ENCODE data around the gene GALNT13.

The GALNT13 gene

DNA sequence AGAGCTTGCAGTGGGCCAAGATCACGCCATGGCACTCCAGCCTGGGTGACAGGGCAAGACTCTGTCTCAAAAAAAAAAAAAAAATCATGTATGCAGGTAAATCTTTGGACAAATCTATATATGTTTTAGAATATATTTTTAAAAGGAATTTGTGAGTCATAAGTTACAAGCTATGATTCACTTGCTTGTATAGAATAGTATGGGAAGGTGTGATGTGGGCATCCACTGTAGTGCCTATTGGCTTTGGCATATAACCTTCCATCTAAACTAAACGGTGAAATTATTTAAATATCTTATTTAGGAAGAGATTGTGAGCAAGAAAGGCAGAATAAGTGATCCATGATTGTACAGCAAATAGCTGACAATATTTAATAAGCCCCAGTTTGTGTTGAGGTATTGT, 261.1 kb downstream of the GALNT13 start:
- DNase-seq: no peak

DNA sequence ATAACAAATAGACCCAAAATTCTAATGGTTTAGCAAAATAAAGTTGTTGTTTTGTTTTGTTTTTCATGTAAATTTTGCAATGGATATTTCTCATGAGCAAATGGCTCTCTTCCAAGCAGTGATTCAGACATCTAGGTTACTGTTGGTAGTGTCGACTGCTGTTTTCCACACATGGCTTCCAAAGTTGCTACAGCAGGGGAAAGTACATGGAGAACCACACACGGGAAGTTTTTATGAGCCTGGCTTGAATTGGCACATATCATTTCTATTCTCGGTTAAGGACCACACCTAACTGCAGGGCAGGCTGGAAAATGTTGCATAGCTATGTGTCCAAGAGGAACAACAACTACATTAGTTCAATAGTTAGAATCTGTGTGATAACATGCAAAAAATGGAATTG, 262.1 kb downstream of the GALNT13 start:
- DNase-seq: no peak

DNA sequence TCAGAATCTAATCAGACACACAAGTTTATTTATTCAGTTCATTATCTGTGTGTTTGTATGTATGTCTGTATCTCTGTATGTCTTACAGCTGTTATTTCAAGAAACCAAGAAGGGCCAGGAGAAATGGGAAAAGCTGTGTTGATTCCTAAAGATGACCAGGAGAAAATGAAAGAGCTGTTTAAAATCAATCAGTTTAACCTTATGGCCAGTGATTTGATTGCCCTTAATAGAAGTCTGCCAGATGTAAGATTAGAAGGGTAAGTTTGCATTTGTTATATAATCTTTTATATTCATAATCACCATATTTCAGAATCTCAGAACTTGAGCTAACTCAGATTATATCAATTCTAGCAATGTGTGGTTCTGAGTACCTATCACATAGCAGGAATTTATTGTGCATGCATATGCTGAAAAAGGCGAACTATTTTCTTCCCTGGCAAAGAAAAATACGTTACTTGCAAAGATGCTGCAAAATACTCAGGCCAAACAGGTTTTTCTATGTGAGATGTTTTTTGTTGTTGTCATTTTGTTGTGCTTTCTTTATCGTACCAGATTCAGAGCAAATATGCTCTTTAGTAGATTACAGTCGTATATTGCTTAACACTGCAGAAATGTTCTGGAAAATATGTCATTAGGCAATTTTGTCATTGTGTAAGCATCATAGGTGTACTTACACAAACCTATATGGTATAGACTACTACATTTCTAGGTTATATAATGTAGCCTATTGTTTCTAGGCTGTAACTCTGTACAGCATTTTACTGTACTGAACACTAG, 268.7 kb downstream of the GALNT13 start:
- no peak for DNase-seq

DNA sequence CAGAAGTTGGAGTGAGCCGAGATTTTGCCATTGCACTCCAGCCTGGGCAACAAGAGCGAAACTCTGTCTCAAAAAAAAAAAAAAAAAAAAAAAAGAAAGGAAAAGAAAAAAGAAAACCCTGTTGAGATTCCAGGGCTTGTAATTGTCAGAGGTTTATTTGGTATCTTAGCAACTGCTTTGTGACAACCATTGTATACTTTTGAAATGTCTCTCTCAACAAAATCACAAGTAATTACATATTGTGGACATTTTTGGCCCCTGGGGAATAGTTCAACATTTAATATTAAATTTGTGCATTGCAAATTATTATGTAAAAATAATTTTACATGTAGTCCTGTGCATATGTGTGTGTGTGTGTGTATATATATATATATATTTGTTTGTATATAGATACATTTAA, 270.8 kb downstream of the GALNT13 start:
- DNase-seq: no peak

DNA sequence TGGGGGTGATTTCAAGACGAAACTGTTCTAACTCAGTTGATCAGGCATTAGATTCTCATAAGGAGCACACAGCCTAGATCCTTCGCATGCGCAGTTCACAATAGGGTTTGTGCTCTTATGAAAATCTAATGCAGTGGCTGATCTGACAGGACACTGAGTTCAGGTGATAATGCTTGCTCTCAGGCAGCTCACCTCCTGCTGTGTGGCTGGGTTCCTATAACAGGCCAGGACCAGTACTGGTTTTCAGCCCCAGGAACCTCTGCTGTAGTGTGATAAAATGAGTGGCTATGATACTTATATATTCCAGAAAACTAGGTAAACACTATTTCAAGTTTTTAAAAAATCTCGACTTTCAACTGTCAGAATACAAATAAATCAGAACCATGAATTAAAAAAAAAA, 271.4 kb downstream of the GALNT13 start:
- no peak for DNase-seq

DNA sequence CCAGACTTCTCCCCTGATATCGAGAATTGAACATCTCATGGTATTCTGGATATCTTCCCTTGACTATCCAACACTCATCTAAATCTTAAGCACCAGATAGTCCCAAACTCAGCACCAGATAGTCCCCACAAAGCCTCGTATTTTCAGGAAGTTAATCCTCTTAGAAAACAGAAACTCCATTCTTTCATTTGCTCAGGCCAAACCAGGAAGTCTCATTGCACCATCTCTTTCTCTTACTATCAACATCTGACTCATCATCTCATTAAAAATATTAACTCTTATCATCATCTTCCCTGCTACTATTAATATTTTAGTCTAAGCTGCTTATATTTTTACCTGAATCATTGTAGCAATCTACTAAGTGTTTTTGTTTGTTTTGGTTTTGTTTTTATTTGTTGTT, 286.4 kb downstream of the GALNT13 start:
- no peak for DNase-seq

DNA sequence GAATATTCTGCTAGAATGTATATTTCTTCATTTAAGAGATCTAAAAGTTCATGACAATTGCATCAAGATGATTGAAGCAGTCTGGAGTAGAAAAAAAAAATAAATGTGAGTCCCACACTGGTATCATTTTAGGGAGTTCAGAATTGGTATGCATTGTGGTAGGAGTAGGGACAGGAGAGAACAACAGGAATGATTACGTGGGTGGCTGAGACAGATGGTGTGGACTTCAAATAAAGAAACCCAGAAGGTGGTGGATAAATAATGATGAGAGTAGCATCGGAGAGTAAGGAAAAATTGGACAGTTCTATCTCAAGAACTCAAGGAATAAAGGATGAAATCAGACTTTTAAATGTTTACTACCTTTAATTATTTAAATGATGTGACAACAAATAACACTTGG, 289.6 kb downstream of the GALNT13 start:
- no peak for DNase-seq

DNA sequence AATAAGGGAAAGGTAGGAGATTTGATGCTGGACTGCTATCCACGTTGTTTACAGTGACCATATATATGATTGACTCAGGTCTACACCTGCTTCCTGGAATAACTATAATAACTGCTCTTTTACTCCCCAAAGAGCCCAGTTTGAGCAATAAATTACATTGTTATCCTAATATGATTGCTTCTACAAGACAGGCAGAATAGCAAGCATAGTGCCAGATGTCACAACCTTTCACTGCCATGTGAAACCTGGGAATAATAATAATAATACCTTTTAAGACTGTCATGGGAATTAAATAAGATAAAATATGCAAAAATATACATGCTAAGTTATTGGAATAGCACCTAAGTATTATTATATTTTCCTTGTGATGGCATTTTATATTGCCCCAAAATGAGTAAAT, 298.7 kb downstream of the GALNT13 start:
- no peak for DNase-seq

DNA sequence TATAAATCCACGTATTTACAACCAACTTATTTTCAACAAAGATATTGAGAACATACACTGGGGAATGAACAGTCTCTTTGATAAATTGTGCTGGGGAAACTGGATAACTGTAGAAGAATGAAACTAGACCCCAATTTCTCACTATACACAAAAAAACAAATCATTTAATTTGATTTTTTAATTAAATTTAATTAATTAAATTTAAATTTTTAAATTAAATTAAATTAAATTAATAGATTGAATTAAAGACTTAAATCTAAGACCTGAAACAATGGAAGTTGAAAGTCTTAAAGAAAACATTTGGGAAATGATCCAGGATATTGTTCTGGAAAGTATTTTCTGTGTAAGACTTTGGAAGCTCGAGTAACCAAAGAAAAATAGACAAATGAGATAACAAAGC, 301.4 kb downstream of the GALNT13 start:
- no peak for DNase-seq

DNA sequence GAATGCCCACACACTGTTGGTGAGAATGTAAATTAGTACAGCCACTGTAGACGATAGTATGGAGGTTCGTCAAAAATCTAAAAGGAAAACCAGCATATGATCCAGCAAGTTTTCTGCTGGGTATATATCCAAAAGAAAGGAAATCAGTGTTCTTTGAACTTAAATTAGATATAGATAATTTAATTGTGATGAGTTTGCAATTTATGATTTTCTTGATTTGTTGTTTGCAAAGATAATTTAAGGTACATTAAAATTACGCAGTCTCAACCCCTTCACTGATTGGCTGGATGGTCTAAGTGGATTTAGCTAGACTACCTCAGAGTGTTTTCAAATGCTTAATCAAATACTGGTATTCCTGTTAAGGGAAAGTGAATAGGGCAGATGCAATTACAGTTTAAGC, 302.2 kb downstream of the GALNT13 start:
- DNase-seq: no peak

DNA sequence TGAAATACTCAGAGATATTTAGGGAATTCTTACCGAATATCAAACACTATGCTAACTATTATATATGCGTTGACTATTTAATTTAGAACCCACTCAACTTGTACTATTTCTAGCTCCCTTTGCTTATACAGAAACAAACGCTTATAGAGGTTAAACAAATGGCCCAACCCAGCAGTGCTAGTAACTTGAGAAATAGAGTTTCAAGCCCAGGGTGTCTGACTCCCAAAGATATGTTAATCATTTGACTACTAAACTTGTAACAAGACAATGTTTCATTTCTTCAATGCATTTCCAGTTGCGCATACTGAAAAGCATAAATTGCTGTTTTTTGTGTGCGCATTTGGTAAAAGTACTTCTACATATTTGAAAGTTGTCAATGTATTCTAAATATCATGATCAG, 310.3 kb downstream of the GALNT13 start:
- DNase-seq: no peak

DNA sequence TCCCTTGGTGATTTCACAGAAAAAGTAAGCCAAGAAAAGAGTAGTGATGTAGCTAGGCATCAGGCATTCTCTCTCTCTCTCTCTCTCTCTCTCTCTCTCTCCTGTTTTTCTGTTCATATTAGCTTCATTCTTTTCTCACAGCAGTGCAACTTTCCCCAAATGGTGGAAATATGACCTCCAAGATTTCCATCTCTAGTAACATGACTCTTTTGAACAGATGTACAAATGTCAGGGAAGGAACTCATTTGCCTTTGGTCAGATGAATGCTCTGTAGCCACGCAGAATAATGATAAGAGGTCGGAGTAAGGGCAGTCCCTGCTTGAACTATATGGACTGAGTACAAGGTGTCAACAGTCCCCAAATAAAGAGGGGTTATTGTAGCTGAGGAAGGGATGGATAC, 316.2 kb downstream of the GALNT13 start:
- DNase-seq: no peak

DNA sequence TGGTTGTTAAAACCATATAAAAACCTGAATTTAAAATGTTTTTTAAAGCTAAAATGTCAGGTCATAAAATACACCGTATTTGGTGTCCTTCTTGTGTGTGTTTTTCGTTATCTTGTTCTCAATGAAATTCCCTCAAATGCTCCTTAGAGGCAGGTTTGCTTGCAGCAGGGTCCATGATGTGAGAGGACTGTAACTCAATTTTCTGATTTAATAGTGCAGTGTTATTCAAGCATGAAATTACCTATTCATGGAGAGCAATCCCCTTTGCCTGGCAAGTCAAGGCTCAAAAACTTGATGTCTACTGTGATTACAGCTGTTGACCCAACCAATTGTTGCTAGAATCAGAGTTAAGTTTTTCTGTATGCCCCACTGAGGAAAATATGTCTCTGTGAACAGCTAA, 318.2 kb downstream of the GALNT13 start:
- DNase-seq: no peak

DNA sequence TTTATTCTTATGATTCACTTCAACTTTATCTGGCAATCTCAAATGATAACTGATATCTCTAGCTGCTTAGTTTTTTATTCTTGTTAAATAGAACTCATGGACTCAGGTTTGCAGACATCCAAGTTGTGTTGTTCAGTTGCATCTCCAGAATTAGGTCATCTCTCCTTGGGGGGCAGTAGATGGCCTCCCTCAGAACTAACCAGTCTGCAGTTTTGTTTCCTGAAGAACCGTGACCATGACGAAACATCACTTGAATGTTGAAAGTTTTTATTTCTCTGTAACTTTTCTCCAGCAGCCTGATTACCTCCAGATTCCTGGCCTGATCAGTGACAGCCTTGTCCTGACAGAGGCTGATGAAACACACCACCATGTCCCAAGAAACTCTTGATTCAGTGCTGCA, 321.5 kb downstream of the GALNT13 start:
- no peak for DNase-seq

DNA sequence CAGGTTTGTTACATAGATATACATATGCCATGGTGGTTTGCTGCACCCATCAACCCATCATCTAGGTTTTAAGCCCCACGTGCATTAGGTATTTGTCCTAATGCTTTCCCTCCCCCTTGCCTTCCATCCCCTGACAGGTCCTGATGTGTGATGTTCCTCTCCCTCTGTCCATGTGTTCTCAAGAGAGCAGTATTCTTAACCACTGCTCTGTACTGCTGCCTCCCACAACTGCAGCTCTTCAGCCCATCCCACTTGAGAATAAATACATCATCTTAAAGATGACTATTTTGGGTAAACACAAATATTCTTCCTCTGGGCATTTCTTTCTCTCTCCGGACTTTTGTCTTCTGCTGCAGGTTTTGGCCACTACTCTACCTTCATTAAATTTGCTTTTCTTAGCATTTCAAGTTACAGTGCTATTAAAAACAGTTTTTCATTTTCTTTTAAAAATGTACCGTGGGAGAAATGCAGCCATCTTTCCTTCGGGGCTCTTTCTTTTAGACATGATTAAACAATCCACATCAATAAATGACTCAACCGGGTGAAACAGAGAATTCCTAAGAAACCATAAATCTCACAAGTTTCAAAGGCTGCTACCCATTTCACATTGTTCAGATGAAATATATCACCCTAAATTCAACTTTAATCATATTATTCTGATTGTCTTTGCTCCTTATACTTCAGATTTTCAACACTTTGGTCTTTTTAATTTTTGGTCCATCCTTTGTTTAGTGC, 323.4 kb downstream of the GALNT13 start:
- no peak for DNase-seq

DNA sequence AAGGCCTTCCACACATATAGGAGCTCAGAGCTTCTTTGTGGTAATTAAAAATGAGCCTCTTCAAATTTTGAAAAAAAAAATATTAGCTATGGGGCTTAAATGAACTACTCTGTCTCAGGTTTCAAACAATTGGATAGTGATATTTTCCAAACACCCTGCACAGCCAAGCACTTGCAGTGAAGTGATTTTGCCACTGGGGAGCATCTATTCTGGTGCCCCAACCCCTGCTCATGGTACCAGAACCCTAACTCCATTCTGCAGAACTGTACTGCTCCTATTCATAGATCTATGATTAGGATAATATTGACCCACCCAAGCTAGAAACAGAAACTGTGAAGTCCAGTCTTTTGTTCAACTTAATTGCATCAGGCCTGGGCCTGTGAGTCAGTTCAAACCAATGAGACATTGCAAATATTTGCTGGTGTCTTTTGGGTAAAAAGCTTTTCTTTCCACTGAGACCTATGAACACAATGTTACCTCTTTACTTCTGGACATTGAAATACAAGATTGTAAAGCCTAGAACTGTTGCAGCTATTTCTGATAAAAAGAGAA, 324.0 kb downstream of the GALNT13 start:
- no peak for DNase-seq

DNA sequence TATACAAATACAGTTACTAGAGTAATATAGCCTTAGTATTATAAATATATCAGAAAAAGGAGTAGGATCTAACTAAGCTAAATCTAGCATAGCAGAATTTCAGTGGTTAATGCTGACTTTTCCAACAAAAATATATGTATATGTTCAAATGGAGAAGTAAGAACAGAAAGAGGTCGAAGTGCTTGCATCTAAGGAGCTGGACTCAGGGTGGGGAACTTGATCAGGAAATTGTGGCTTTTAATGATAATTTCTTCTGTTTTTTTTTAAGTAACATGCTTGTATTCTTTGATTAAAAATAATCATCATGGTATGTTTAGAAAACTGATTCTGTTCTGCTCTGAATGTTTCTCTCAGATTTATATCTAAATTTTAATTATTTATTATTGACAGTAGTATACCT, 327.1 kb downstream of the GALNT13 start:
- DNase-seq: no peak

DNA sequence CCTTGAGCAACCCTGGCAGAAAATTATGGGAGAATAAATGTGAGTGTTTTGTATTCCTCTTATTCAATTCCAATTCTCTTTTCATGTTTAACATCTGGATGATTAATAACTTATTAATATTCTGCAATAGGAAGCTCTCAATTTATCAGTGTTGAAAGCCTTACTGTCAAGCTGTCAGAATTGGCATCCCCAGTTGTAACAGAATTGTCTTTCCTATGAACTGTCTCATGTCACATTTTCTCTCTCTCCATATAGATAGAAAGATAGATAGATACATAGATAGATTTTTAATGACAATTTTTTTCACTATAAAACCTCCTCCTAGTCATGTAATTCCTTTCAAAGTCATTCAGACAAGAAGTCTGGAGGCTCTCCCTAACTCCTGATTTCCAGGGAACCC, 331.5 kb downstream of the GALNT13 start:
- no peak for DNase-seq

DNA sequence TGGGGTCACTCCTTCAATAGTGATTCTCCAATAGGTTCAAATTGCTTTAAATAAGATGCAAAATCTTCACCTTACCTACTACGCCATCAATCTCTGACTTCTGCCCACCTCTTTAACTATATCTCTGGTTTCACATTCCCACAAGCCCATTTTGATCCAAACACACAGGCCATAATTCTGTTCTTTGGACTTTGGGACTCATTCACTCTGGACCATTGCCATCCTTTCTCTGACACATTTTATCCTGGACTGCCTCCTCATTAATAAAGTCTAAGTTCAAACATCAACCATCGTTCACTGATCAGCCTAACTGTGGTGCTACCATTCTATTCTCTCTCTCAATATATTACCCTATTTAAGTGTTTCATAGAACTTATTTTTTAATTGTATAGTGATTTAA, 332.2 kb downstream of the GALNT13 start:
- no peak for DNase-seq

DNA sequence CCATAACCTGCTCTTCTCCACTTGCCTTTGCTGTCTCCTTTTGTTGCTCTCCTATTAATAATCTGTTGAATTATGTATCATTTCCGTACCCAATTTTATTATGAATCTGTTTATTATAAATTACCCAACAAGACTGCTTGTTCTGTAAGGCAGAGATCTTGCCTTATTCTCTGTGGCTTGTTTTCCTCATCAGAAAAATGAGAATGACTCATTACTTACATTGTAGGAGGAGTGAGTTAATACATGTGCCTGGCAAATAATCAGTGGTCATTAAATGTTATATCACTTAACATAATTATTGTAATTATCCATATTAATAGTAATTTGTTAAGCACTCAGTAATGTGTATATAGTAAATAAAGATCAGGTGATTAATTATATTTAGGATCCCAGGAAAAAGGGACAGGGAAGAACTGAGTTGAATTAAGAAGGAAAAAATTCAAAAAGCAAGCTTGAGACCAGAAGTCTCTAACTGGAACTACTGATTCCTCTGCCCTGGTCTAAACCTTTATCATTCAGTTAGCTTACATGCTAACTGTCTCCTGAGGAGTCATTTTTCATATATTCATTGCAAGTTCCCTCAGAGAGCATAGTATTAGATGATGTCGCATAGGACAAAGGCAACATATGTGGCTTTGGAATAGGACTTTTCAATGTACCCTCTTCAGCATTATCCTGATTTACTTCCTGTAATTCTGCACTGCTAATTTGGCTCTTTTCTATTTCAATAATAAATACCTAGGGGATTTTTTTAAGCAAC, 335.7 kb downstream of the GALNT13 start:
- DNase-seq: no peak

DNA sequence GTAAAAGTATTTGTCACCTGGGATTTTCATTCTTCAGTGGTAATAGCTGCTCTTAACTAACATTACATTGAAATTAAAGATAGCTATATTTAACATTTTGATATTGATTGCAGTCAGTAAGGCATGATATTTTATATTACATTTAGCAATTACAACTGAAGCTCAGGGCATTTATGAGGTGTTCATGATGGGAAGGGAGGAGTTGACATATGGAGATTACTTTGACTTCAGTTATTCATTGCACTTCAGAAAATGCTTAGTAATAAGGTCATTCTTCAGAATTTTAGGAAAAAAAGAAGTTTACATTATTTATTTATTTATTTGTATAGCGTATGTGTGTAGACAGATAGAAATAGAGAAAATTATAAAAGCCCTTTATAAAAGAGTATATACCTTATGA, 352.0 kb downstream of the GALNT13 start:
- DNase-seq: no peak

DNA sequence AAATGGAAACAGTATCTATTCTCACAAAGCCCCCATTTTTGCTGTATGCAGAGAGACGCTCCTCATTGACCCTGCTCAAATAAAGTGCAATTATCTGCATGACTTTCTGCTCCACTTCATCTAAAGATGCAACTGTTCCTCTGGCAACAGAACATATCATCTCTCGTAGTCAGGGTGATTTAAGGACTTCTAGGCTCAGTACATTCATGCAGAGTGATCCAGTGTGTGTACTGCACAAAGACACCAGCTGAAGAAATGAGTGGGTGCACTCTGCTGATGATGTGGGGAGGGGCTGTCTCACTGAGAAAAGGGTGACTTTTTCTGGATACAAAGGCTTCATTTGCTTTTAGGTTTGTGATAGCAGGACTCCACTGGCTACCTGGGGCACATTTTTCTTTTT, 355.2 kb downstream of the GALNT13 start:
- DNase-seq: no peak

DNA sequence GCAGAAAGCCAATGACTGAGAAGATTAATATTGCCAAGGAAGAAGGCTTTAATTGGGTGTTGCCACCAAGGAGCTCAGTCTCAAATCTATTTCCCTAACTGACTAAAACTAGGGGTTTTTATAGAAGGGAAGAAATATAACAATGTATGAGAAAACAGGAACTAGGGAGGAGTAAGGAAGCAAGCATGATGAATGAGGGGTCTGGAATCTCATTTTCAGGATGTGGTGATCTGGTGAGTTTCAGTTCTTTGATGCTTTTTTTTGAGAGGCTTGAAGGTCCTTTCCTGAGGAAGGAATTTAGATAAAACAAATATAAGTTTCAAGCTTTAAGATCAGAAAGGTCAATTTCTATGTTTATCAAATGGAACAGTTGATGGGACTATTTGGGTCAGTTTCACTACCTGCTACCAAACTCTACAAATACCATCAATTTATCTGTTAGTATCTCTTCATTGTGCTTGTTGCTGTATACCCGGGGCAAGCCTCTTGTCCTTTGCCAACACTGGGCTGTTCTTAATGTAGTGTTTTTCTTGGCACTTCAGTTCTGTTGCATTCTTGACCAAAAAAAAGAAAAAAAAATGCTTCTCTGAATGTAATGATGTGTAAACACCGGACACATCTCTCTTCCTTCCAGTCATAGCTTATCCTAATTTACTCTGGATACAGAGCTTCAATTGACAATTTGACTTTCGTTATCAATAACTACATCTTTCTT, 357.0 kb downstream of the GALNT13 start:
- DNase-seq: no peak

Data from activated effector memory CD4-positive, alpha-beta T cell treated with Interleukin-2 at 50 U/mL for 16 hours (primary cell).